Uterus (tissue), 4 donors: ENCODE measurements around the gene PLAAT3. TPM values are rescaled to one million over a fixed set of nuclear protein-coding genes. Genes with fewer than 3 reads are reported as not detected.
A peak's percentile ranks its signal among the peaks of the same experiment; 100 is the strongest.
"Not testable (repeated sequence)": the region's sequence is repeated elsewhere in the genome, so short reads cannot be mapped to it uniquely, and the experiment has no call there.

Experiments
- DNase-seq, 2 donors: peaks; one replicate each; pipeline ENCODE4 v3.0.0-alpha.2; 2019 to 2020
- H3K27ac ChIP-seq, 2 donors: fragments of 200-600 bp; sonication (generic); 1 replicate in 1 of 2; 2 replicates in 1 of 2; pipeline ENCODE4 v1.5.1; 2016 to 2018
- H3K27me3 ChIP-seq, 2 donors: fragments of 200-600 bp; sonication (generic); one replicate each; pipeline ENCODE4 v1.5.1; 2018 to 2019; ENCODE audit warnings: control low read depth in 1 of 2
- H3K36me3 ChIP-seq, 2 donors: fragments of 200-600 bp; sonication (generic); one replicate each; pipeline ENCODE4 v1.5.1; 2019; ENCODE audit warnings: control low read depth in 1 of 2
- H3K4me1 ChIP-seq, 2 donors: fragments of 200-600 bp; sonication (generic); one replicate each; pipeline ENCODE4 v1.5.1; 2018 to 2019; ENCODE audit warnings: control low read depth in 1 of 2
- H3K4me3 ChIP-seq, 2 donors: fragments of 200-600 bp; sonication (generic); 1 replicate in 1 of 2; 2 replicates in 1 of 2; pipeline ENCODE4 v1.5.1; 2018 to 2019; ENCODE audit warnings: mild to moderate bottlenecking in 1 of 2
- H3K9me3 ChIP-seq, 2 donors: fragments of 200-600 bp; sonication (generic); one replicate each; pipeline ENCODE4 v1.5.1; 2019; ENCODE audit warnings: control low read depth in 1 of 2
- POLR2A ChIP-seq, 2 donors: fragments of 450-650 bp; IDR thresholded peaks; one replicate each; pipeline ENCODE4 v1.6.1; 2016; ENCODE audit warnings: antibody characterized with exemption in 2 of 2, mild to moderate bottlenecking in 1 of 2, moderate library complexity in 1 of 2
- intact Hi-C: fragments of 100-400 bp; cut with DNase I; formaldehyde crosslinking; loops from one replicate; pipeline ENCODE4 v1.15.1; 2023; ENCODE audit warnings: low total_unique reads
- total RNA-seq, 4 donors: library from RNA; depleted of rRNA in 3 of 4; stranded (reverse); fragments of >200 nt in 3 of 4; gene quantifications; one replicate each; pipeline versions ENCODE4 v1.1.0 to v1.2.4, GENCODE V29; 2014 to 2023
- TF ChIP-seq, protein P1 (sequence below), 4 experiments: fragments of 200-600 bp in 2 of 4; fragments of 450-650 bp in 2 of 4; sonication (generic) in 2 of 4; IDR thresholded peaks; one replicate each; pipeline ENCODE4 v1.5.1; 2016 to 2019; ENCODE audit warnings: antibody characterized with exemption in 4 of 4, mild to moderate bottlenecking in 2 of 4, moderate library complexity in 1 of 4
- donor health status: DM: yes; HTN: yes; CAD: no.

PLAAT3 gene
- total RNA-seq, 4 donors from 2014 or later: 10.0 to 32.3 (median 14.0) TPM

- Histone ChIP-seq H3K36me3 (no peaks in the 10 kb centered on the region), H3K4me3 (no peak overlapping the region), H3K27ac (no peak overlapping the region), H3K27me3 (no peaks in the 10 kb centered on the region), H3K9me3 (no peaks in the 10 kb centered on the region), H3K4me1 (no peaks in the 10 kb centered on the region)
- intact Hi-C loops: no loop called here
- TF ChIP-seq, protein P1, sequence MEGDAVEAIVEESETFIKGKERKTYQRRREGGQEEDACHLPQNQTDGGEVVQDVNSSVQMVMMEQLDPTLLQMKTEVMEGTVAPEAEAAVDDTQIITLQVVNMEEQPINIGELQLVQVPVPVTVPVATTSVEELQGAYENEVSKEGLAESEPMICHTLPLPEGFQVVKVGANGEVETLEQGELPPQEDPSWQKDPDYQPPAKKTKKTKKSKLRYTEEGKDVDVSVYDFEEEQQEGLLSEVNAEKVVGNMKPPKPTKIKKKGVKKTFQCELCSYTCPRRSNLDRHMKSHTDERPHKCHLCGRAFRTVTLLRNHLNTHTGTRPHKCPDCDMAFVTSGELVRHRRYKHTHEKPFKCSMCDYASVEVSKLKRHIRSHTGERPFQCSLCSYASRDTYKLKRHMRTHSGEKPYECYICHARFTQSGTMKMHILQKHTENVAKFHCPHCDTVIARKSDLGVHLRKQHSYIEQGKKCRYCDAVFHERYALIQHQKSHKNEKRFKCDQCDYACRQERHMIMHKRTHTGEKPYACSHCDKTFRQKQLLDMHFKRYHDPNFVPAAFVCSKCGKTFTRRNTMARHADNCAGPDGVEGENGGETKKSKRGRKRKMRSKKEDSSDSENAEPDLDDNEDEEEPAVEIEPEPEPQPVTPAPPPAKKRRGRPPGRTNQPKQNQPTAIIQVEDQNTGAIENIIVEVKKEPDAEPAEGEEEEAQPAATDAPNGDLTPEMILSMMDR (IDR thresholded peaks at IDR 0.05): no peak
- no peak for TF ChIP-seq POLR2A (IDR thresholded peaks at IDR 0.05)
- no peak for DNase-seq
Observed at GRCh38 chr11:63586451-63587166, 27.6 kb downstream of the PLAAT3 start.

DNA sequence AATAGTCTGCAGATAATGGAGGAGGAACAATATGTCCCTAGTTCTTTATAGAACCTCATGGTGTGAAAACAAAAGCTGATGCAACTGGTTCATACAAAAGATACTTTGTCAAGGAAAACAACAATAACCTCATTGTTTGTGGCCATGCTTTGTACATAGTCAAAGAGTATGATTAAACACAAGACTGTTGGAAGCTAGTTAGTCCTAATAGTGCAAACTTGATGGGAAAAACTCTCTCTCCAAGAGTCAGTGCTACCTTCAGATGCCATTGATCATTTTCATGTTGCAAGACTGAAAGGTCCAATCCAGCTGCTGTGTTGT, 30.9 kb downstream of the PLAAT3 start:
- no peaks in the 10 kb centered on the region for H3K9me3 ChIP-seq
- H3K27ac ChIP-seq: no peak overlapping the region
- H3K4me3 ChIP-seq: no peak overlapping the region
- H3K27me3 ChIP-seq: no peaks in the 10 kb centered on the region
- no peaks in the 10 kb centered on the region for H3K4me1 ChIP-seq
- intact Hi-C loops: no loop called here
- TF ChIP-seq, protein P1 (IDR thresholded peaks at IDR 0.05): no peak
- no peak for TF ChIP-seq POLR2A (IDR thresholded peaks at IDR 0.05)
- H3K36me3 ChIP-seq: no peaks in the 10 kb centered on the region
- no peak for DNase-seq

DNA sequence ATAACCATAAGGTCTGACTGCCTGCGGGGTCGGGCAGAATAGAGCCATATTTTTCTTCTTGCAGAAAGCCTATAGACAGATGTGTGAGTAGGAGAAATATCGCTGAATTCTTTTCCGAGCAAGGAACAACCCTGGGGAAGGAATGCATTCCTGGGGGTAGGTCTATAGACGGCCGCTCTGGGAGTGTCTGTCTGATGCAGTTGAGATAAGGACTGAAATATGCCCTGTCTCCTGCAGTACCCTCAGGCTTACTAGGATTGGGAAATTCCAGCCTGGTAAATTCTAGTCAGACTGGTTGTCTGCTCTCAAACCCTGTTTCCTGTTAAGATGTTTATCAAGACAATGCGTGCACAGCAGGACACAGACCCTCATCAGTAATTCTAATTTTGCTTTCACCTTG, 33.0 kb downstream of the PLAAT3 start:
- intact Hi-C loops: not testable (repeated sequence)

GRCh38 chr11:63578882-63579281, 35.4 kb downstream of the PLAAT3 start:
- H3K27ac ChIP-seq, H3K4me3 ChIP-seq, H3K9me3 ChIP-seq, H3K27me3 ChIP-seq, intact Hi-C loops, H3K36me3 ChIP-seq, H3K4me1 ChIP-seq, DNase-seq: not testable (repeated sequence)

More for the DNA sequence above, 33.0 kb downstream of the PLAAT3 start:
- H3K36me3 ChIP-seq, H3K4me3 ChIP-seq, H3K9me3 ChIP-seq, H3K27ac ChIP-seq, H3K27me3 ChIP-seq, DNase-seq, H3K4me1 ChIP-seq: not testable (repeated sequence)

DNA sequence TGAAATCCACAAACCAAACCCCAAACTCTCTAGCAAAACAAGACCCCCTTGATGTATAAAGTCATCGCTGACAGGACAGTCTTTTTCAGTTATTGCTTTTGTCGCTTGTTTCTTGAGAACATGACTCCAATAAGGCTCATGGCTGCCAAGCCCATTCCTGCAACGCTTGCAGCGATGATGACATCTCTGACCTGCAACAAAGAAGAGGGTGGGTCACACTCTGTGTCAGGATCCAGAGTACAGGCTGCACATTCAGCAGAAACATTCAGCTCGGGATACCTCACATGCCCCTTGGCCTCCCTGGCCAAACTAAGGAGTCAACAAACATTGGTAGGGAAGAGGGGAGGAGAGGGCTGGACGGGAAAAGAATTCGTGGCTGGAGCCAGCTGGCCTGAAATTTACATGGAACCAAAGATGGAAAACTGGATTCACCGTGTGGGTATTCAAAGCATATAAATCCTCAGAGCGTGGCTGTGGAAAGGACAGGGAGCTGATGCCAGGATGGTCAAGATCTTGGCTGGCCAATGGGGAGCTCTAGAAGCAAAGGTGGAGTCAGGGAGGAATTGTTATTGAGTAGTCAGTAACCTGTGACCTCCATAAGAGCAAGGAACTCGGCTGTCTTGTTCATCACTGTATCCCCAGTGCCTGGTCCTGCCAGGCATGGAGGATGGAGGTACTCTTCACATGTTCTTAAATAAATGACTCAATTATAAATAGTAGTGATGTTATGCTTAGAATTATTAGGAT, 39.2 kb downstream of the PLAAT3 start:
- H3K36me3 ChIP-seq: no peaks in the 10 kb centered on the region
- H3K4me3 ChIP-seq: peak overlapping the region; percentile 23
- H3K27ac ChIP-seq: peak overlapping the region; percentile 81 to 90
- H3K4me1 ChIP-seq: no peaks in the 10 kb centered on the region
- TF ChIP-seq, protein P1 (IDR thresholded peaks at IDR 0.05): no peak
- TF ChIP-seq POLR2A (IDR thresholded peaks at IDR 0.05): no peak
- peak; percentile 67 to 68 for DNase-seq
- H3K27me3 ChIP-seq: no peaks in the 10 kb centered on the region
- intact Hi-C loops: no loop called here
- no peaks in the 10 kb centered on the region for H3K9me3 ChIP-seq
